HCT116 (cell line): ENCODE measurements around the gene CSPG4. TPM values are rescaled to one million over a fixed set of nuclear protein-coding genes. Genes with fewer than 3 reads are reported as not detected.

Source experiments
- ATAC-seq: fragments of 200-7000 bp; cut with Tn5 transposase; 2 replicates; pipeline ENCODE4 v1.9.1; 2020; ENCODE audit warnings: mild to moderate bottlenecking, moderate library complexity
- BruUV-seq: library from RNA; stranded (reverse); fragments of 400-500 nt; replicated peaks from 2 replicates; lab custom pipeline; 2021; lab: Mats Ljungman, UMichigan
- CTCF ChIA-PET: fragments of 300-600 bp; sonication (Branson Sonifier 250); formaldehyde crosslinking; loops from one replicate; lab custom pipeline; 2021; ENCODE audit warnings: antibody characterized with exemption; lab: Charles Lee
- POLR2A ChIA-PET: fragments of 300-600, 350-600 bp; sonication (Branson Sonifier 250); formaldehyde crosslinking; loops from one replicate; lab custom pipeline; 2021; ENCODE audit warnings: antibody characterized with exemption; lab: Charles Lee
- RAD21 ChIA-PET, 2 experiments: fragments of 300-600 bp; sonication (Branson Sonifier 250); formaldehyde crosslinking; loops; one replicate each; lab custom pipeline; 2023; ENCODE audit warnings: low total read pairs in 2 of 2; ENCODE audit not compliant: uncharacterized antibody in 2 of 2, unreplicated experiment in 2 of 2, low non-redundant PET in 1 of 2; lab: Charles Lee
- DNase-seq: peaks from one replicate; pipeline ENCODE4 v3.0.0-alpha.2; 2010; ENCODE audit warnings: low read depth, low spot score
- H2AFZ ChIP-seq: fragments of 200-600 bp; shearing (Covaris generic), sonication (generic); 2 replicates; pipeline ENCODE4 v1.6.1; 2017; ENCODE audit warnings: low read depth, mixed run types, mixed read lengths, antibody characterized with exemption, low read length; ENCODE audit not compliant: poor library complexity, severe bottlenecking
- H3K27ac ChIP-seq: 2 replicates; pipeline ENCODE4 v1.5.1; 2012; ENCODE audit warnings: low read depth, low read length
- H3K27me3 ChIP-seq: fragments of 200-600 bp; sonication (generic); 2 replicates; pipeline ENCODE4 v1.6.1; 2016; ENCODE audit warnings: mixed run types, low read length, mixed read lengths; ENCODE audit not compliant: insufficient read depth
- H3K36me3 ChIP-seq, 2 experiments: fragments of 200-500 bp in 1 of 2; fragments of 200-600 bp in 1 of 2; sonication (Bioruptor generic) in 1 of 2; sonication (generic) in 1 of 2; 2 replicates each; pipeline versions ENCODE4 v1.5.1 to v1.6.1; 2014 to 2016; ENCODE audit warnings: low read length in 2 of 2, inconsistent platforms in 1 of 2, mixed read lengths in 1 of 2, mixed run types in 1 of 2; ENCODE audit not compliant: insufficient read depth in 2 of 2, control insufficient read depth in 1 of 2
- H3K4me1 ChIP-seq, 2 experiments: fragments of 200-600 bp in 1 of 2; sonication (generic) in 1 of 2; 2 replicates each; pipeline versions ENCODE4 v1.5.1 to v1.6.1; 2012 to 2017; ENCODE audit warnings: low read length in 2 of 2, inconsistent platforms in 1 of 2, mild to moderate bottlenecking in 1 of 2, mixed read lengths in 1 of 2, mixed run types in 1 of 2, moderate library complexity in 1 of 2; ENCODE audit not compliant: insufficient read depth in 2 of 2, control insufficient read depth in 1 of 2
- H3K4me2 ChIP-seq: fragments of 200-600 bp; sonication (generic); 2 replicates; pipeline ENCODE4 v1.6.1; 2017; ENCODE audit warnings: mixed run types, low read length, mixed read lengths
- H3K4me3 ChIP-seq, 2 experiments: fragments of 200-600 bp in 1 of 2; sonication (generic) in 1 of 2; replicated peaks in 1 of 2; 2 replicates each; pipeline ENCODE4 v1.5.1; 2011 to 2016; ENCODE audit warnings: low read length in 2 of 2, control low read depth in 1 of 2, low read depth in 1 of 2, mild to moderate bottlenecking in 1 of 2, mixed read lengths in 1 of 2, mixed run types in 1 of 2
- H3K79me2 ChIP-seq: fragments of 200-600 bp; sonication (generic); 2 replicates; pipeline ENCODE4 v1.6.1; 2017; ENCODE audit warnings: mild to moderate bottlenecking, mixed run types, low read length, moderate library complexity, mixed read lengths; ENCODE audit not compliant: insufficient read depth
- H3K9ac ChIP-seq: fragments of 200-600 bp; sonication (generic); 2 replicates; pipeline ENCODE4 v1.6.1; 2016; ENCODE audit warnings: low read length, mixed read lengths
- H3K9me2 ChIP-seq: fragments of 200-600 bp; sonication (generic), shearing (Covaris generic); 2 replicates; pipeline ENCODE4 v1.6.1; 2017; ENCODE audit warnings: mixed run types, mild to moderate bottlenecking, moderate library complexity; ENCODE audit not compliant: insufficient read depth
- H3K9me3 ChIP-seq, 2 experiments: fragments of 200-500 bp in 1 of 2; fragments of 200-600 bp in 1 of 2; sonication (Bioruptor generic) in 1 of 2; sonication (generic) in 1 of 2; 2 replicates each; pipeline ENCODE4 v1.6.1; 2014 to 2017; ENCODE audit warnings: low read length in 2 of 2, mixed read lengths in 2 of 2, inconsistent platforms in 1 of 2, low read depth in 1 of 2, mild to moderate bottlenecking in 1 of 2, mixed run types in 1 of 2, moderate library complexity in 1 of 2; ENCODE audit not compliant: control insufficient read depth in 1 of 2, insufficient read depth in 1 of 2
- H4K20me1 ChIP-seq: fragments of 200-600 bp; sonication (generic), shearing (Covaris generic); 2 replicates; pipeline ENCODE4 v1.6.1; 2017; ENCODE audit warnings: mixed run types, mild to moderate bottlenecking, moderate library complexity; ENCODE audit not compliant: insufficient read depth
- MAX ChIP-seq: IDR thresholded peaks from 2 replicates; pipeline ENCODE4 v1.6.1; 2012
- POLR2AphosphoS5 ChIP-seq: IDR thresholded peaks from 2 replicates; pipeline ENCODE4 v1.6.1; 2011; ENCODE audit warnings: mild to moderate bottlenecking, low read depth, low read length, moderate library complexity
- SIN3A ChIP-seq: IDR thresholded peaks from 2 replicates; pipeline ENCODE4 v1.6.1; 2012; ENCODE audit warnings: low read depth
- TCF7L2 ChIP-seq: IDR thresholded peaks from 2 replicates; pipeline ENCODE4 v1.7.0; 2011; ENCODE audit warnings: borderline replicate concordance, inconsistent platforms; ENCODE audit not compliant: insufficient read depth, insufficient read length; ENCODE audit errors: extremely low read depth
- ZBTB33 ChIP-seq: IDR thresholded peaks from 2 replicates; pipeline ENCODE4 v1.6.1; 2011; ENCODE audit warnings: mild to moderate bottlenecking, low read length, moderate library complexity; ENCODE audit not compliant: insufficient replicate concordance; ENCODE audit errors: extremely low read depth
- ZFX ChIP-seq: fragments of 450-650 bp; IDR thresholded peaks from 2 replicates; pipeline ENCODE4 v1.6.1; 2017
- intact Hi-C: fragments of 100-400 bp; cut with micrococcal nuclease; formaldehyde crosslinking; loops from 2 replicates; pipeline ENCODE4 v1.10.0; 2022
- total RNA-seq: library from RNA; stranded (reverse); gene quantifications from one replicate; pipeline ENCODE4 v1.2.1, GENCODE V29; 2021; ENCODE audit not compliant: unreplicated experiment

CSPG4 gene
- total RNA-seq, 1 experiment from 2014 or later: 18.1 TPM

DNA sequence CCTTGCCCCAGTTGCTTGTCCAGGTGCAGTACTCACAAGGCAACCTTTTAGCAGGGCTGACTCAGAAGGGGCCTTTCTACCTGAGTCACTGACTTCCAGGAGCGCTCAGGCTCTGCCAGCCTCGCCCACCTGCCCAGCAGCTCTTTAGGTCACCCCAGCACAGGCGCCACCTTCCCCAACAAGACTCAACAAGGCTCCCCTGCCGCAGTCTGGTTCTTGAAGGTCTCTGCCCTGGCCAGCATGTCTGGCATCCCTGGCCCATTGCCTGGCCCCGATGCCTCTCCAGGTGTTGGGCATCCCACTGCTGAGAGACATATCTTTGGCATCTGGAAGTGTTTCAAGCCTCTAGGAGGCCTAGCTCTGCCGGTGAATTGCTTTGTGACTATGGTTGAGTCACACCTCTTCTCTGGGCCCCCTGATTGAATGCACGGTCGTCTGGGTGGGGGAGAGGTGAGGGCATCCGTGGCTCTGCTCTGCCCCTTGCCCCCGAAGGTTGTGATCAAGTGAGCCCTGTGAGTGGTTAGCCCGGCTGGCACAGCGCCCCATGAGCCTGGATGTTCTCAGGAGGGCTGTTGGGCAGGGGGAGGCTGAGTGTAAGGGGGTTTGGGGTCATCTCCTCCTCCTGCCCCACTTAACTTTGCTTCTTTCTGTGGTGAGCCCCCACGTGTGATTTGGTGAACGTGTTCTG, 43.3 kb downstream of the CSPG4 start:
- Histone ChIP-seq H3K9ac (peak overlapping the region; percentile 77), H3K27me3 (no peaks in the 10 kb centered on the region), H3K4me1 (peaks cover 62 to 96% of the 10 kb centered on the region in 2 experiments), H3K36me3 (no peaks in the 10 kb centered on the region), H3K79me2 (no peaks in the 10 kb centered on the region), H3K4me2 (peak overlapping the region; percentile 86), H3K4me3 (peak overlapping the region in 1 of 2 experiments; percentile 44; a peak in 2 of 4 replicates), H4K20me1 (no peaks in the 10 kb centered on the region), H3K9me2 (no peaks in the 10 kb centered on the region), H3K9me3 (no peaks in the 10 kb centered on the region), H2AFZ (no peak overlapping the region), H3K27ac (peak overlapping the region; percentile 94)
- RAD21 ChIA-PET: interaction anchor here (0.8 to 1.2 kb wide), 3 partner anchors 22 to 44 kb away, joined by 3 to 5 read pairs (median 4); partner anchors contain the start of genes SNX33 (in 2 of the 2) and SNUPN (in 1 of the 2)
- peak; percentile 75 for ATAC-seq
- CTCF ChIA-PET: interaction anchor here (1.0 to 2.0 kb wide), 6 partner anchors 9 to 302 kb away, joined by 3 to 5 read pairs (median 4); partner anchors contain the start of gene SNX33
- no TSS peak for BruUV-seq
- POLR2A ChIA-PET: interaction anchor here (1.3 to 1.5 kb wide), 3 partner anchors 22 to 301 kb away, joined by 4 to 10 read pairs (median 7); partner anchors contain the start of genes IMP3, MAN2C1 and SNX33
- DNase-seq: peak; percentile 86
- TF ChIP-seq ZBTB33 (peak; percentile 3), SIN3A (no peak), TCF7L2 (peak; percentile 61), POLR2AphosphoS5 (peak; percentile 40; the same call in 1 of the 2 replicates), ZFX (peak; percentile 49; the same call in 1 of the 2 replicates), MAX (no peak)
- intact Hi-C loops: loop anchor here (5.0 kb wide), 2 partner anchors 42 to 302 kb away; partner anchors contain the start of genes MAN2C1 and SNUPN
